Measurements from ENCODE around the gene EPHA6. TPM values are rescaled to one million over a fixed set of nuclear protein-coding genes. Genes with fewer than 3 reads are reported as not detected.

EPHA6 gene
- polyA plus RNA-seq, 5 donors, result 0.27 to 0.75 (median 0.34) TPM

GRCh38 chr3:97692831-97693230, 878.4 kb downstream of the EPHA6 start:
- DNase-seq, result no peak

- no peak for DNase-seq
These were observed 880.5 kb downstream of the EPHA6 start for GRCh38 chr3:97694876-97695275.

- DNase-seq, result no peak
These were observed 884.3 kb downstream of the EPHA6 start for GRCh38 chr3:97698691-97699090.

GRCh38 chr3:97699889-97700288, 885.5 kb downstream of the EPHA6 start:
- DNase-seq, result no peak

- peak; percentile 40 to 44 for DNase-seq
These were observed 891.4 kb downstream of the EPHA6 start for GRCh38 chr3:97705764-97706163.

- no peak for DNase-seq
These were observed 891.8 kb downstream of the EPHA6 start for GRCh38 chr3:97706226-97706625.

- DNase-seq, result no peak
These were observed 897.3 kb downstream of the EPHA6 start for GRCh38 chr3:97711654-97712053.

GRCh38 chr3:97712919-97713318, 898.5 kb downstream of the EPHA6 start:
- no peak for DNase-seq

GRCh38 chr3:97713634-97714033, 899.2 kb downstream of the EPHA6 start:
- DNase-seq, result no peak

- DNase-seq, result peak; percentile 51 to 69
These were observed 904.9 kb downstream of the EPHA6 start for GRCh38 chr3:97719156-97719821.

- DNase-seq, result no peak
These were observed 906.0 kb downstream of the EPHA6 start for GRCh38 chr3:97720417-97720816.

- no peak for DNase-seq
These were observed 907.1 kb downstream of the EPHA6 start for GRCh38 chr3:97721446-97721845.

- DNase-seq, result no peak
These were observed 922.5 kb downstream of the EPHA6 start for GRCh38 chr3:97736928-97737327.

GRCh38 chr3:97738761-97739160, 924.4 kb downstream of the EPHA6 start:
- no peak for DNase-seq

GRCh38 chr3:97742036-97742435, 927.6 kb downstream of the EPHA6 start:
- DNase-seq, result no peak

GRCh38 chr3:97744289-97744688, 929.9 kb downstream of the EPHA6 start:
- no peak for DNase-seq

- DNase-seq, result peak in 1 of 2 donors; percentile 7
These were observed 949.4 kb downstream of the EPHA6 start for GRCh38 chr3:97763586-97764406.

GRCh38 chr3:97764407-97765238, 950.2 kb downstream of the EPHA6 start, which contains the start of gene ARL6:
ARL6 (plus strand) TSS chr3:97764758; CDS start chr3:97768108, 3,350 bp downstream.
- DNase-seq, result peak; percentile 90

- peak; percentile 13 to 21 for DNase-seq
These were observed 950.9 kb downstream of the EPHA6 start for GRCh38 chr3:97765336-97765735.

- DNase-seq, result no peak
These were observed 958.5 kb downstream of the EPHA6 start for GRCh38 chr3:97772926-97773325.

GRCh38 chr3:97778152-97778551, 963.8 kb downstream of the EPHA6 start:
- DNase-seq, result no peak

- DNase-seq, result peak; percentile 26 to 50
These were observed 979.1 kb downstream of the EPHA6 start for GRCh38 chr3:97793420-97794019.
